NCI-H748 (cell line): Measurements from ENCODE around the gene FOXR1.

ENCODE experiments used
- DNase-seq: peaks from one replicate; lab custom pipeline; 2025; ENCODE audit not compliant: unreplicated experiment; lab: John Stamatoyannopoulos, UW

The FOXR1 gene

DNA sequence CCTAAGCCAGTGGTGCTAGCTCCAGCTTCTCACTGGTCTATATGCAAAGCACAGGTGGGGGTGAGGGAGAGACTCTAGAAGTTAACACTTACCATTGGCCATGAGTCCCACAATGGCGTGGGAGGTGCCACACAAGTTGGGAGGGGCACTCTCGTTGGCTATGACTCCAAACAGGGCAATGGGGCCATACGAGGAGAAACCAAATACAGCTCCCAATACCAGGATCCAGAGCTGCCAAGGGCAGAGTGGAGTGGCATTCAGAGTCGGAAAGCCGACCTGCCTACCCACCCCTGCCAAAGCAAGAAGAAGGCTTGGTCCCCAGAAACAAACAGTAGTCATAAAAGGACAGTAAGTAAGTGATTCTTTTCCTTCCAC lies 53.5 kb downstream of the FOXR1 start:
- no peak for DNase-seq

DNA sequence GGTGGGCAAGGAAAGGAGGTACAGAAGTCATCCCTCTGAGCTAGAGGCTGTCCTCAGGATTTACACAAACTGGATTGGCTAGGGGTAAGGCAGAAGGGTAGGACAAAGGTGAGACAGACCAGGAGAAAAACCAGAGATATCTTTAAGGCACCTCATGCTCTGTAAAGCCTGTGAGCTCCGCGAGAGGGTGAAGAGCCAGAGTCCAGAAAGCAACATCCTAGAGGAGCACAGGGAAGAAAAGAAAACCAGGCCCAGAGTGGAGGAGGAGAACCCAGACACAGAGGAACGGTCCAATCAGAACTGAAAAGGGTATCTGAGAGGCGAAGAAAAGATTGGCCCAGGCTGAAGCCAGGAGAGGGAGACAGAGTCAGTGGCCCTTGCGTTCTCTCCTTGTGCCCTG lies 54.0 kb downstream of the FOXR1 start:
- DNase-seq, result no peak

DNA sequence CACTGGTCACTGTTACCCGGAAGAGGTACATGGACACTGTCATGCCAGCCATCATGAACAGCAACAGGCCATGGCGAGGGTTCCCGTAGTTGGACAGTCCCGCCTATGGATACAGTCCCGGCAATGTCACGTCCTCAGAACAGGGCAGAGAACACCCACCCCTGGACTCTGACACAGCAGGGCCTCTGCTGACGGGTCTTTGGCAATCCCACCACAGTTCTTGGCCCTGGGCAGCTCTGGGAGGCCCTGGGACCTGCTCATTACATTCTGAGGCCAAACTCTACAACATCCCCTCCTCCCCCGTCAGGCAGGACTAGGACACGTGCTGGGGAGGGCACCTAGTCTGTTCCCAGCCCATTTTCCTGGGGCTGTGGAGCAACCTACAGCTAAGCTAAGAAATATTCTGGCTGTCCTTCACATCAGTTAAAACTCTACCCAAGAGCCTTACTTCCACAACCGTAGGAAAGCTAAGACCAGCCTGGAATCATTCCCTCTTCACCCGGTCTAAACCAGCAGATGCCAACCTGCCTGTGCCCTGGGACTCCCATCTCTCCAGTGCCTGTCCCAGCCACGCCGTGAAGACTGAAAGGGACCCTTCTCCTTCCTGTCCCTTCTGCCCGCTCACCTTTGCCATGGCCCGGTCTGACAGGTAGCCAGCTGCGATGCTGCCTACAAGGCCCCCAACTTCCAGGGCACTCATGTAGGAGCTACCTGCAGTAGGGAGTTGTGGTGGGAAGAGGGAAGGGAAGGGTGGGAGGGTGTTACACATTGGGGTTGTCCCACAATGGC lies 54.6 kb downstream of the FOXR1 start:
- DNase-seq, result no peak

DNA sequence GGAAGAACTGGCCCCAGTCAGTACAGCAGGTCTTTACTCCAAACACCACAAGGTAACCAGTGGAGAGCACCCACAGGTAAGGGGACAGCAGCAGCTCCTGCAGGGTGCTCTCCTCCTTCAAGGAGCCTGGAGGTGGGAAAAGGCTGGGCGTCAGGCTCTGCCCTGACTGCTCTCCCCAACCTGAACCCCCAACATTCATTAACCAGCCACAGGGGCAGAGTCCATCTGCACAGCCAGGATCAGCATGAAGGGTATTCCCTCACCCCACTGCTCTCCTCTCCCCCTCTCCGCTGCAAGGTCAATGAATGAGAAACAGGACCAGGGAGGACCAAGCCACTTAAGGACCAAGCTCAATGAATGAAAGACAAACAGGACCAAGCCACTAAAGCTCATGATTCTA lies 55.4 kb downstream of the FOXR1 start:
- DNase-seq, result no peak

GRCh38 chr11:119027561-119028345 lies 56.2 kb downstream of the FOXR1 start:
- DNase-seq, result no peak

DNA sequence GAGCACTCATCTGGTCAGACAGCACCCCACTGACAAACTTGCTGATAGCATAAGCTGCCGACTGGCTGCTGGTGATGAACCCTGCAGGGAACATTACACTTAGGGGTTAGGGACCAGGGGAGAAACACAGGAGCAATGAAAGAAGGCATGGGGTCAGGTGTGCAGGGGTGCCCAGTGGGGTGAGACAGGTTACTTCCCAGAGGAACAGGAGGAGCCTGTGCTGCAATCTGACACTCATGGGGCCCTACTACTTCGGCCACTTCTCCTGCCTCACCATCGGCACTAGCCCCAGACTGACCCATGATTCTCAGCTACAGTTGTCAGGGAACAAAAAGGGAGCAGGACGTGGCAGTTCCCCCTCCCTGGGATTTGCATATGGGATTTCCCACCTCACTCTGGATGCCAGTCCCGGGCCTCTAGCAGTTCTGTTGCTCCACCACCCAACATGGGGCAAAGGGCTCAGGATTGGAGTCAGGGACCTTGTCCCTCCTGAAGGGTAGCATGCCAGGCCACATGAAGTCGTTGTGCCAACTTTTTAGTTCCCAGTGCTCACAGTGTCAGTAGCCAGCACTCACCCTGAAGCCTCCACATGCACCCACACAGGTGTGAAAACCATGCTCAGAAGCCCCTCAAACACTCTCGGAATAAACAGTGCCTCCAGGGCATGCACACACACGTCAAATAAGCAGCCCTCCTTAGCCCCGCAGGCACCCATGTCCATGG lies 56.9 kb downstream of the FOXR1 start:
- no peak for DNase-seq

DNA sequence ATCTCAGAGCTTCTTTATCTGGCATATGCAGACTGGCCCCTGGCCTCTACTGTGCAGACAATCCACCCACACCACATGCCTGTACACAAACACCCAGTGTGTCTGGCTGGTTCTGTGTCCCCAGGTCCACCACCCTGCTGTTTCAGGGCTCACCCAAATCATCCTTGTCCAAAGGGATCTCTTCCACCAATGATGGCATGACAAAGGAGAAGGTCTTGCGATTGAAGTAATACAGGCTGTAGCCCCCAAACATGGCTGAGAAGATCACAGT lies 57.4 kb downstream of the FOXR1 start:
- DNase-seq, result no peak

GRCh38 chr11:119029340-119030028 lies 57.9 kb downstream of the FOXR1 start:
- DNase-seq, result no peak

DNA sequence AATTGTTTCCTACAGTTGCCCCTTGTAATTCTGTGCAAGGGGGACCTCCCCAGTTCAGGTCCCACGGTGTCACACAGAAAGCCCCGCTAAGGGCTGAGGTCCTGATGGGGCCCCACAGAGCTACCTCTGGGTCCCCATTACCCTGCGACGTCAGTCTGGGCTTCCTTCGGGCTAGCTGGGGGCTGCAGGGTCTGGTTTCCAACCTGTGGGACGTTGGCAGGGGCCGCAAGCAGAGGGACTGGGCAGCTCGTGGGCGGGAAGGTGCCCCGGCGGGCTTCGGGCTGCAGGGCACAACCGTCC lies 58.4 kb downstream of the FOXR1 start:
- DNase-seq, result no peak

DNA sequence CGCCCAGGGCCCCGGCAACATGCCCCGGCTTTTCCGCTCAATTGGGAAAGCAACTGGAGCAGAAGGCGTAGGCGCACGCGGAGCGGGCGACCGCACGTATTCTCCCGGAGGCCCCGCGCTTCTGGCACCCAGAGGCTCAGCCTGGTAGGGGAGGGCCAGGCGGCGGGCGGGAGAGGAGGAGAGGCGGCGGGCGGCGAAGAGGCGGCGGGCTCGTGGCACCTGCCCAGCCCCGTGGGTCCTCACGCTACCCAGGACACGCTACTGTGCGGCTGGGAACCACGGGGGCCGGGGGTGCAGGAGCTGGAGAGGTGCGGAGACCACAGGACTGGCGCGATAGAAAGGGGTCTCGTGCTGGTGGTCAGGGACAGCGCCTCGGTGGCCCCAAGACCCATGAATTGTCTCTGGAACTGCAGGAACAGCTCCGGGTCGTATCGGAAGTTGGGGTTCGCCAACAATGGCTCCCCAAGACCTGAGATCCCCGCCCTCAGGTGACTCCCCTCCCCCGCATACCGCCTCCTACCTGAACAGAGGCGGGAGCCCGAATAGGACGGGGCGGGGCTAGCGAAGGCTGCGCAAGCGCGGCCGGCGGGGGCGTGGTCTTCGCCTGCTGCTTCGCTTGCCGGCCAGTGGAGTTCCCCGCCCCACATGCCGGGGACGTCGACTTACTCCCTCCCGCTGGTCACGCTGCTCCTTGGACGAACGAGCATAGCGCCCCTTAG lies 58.9 kb downstream of the FOXR1 start, which contains the start of gene SLC37A4:
Gene SLC37A4 (minus strand): TSS at position 549 of the 719 bp plus-strand sequence.
- peak; percentile 97 for DNase-seq
